GM19328 (cell line): ENCODE data around the gene ATP4B.

ENCODE experiments used
- ATAC-seq: cut with Tn5 transposase; IDR thresholded peaks from one replicate; pipeline ENCODE4 v1.9.1; 2021; ENCODE audit warnings: mild to moderate bottlenecking, moderate library complexity; ENCODE audit not compliant: unreplicated experiment

ATP4B gene

GRCh38 chr13:113657851-113658741 lies at the start of gene ATP4B:
Gene ATP4B, minus strand, starts transcription at chr13:113658198. Its CDS starts 54 bp downstream, at chr13:113658144.
- ATAC-seq: no peak

- no peak for ATAC-seq
Observed at GRCh38 chr13:113672002-113672651, 14.1 kb upstream of the ATP4B start.

GRCh38 chr13:113671066-113672001 lies 13.3 kb upstream of the ATP4B start:
- ATAC-seq: no peak

- no peak for ATAC-seq
Observed at GRCh38 chr13:113670541-113670940, 12.5 kb upstream of the ATP4B start.

- ATAC-seq: no peak
Observed at GRCh38 chr13:113669755-113670341, 11.8 kb upstream of the ATP4B start.

GRCh38 chr13:113669231-113669754 lies 11.3 kb upstream of the ATP4B start:
- ATAC-seq: no peak

- no peak for ATAC-seq
Observed at GRCh38 chr13:113668491-113668971, 10.5 kb upstream of the ATP4B start.

- ATAC-seq: no peak
Observed at GRCh38 chr13:113667771-113668490, 9.9 kb upstream of the ATP4B start.

GRCh38 chr13:113666951-113667701 lies 9.1 kb upstream of the ATP4B start, which contains the start of gene GRK1:
Gene GRK1, plus strand, starts transcription at chr13:113667219. Its CDS starts 168 bp downstream, at chr13:113667387.
- ATAC-seq: no peak

GRCh38 chr13:113666329-113666670 lies 8.3 kb upstream of the ATP4B start:
- no peak for ATAC-seq

- ATAC-seq: no peak
Observed at GRCh38 chr13:113665597-113666328, 7.8 kb upstream of the ATP4B start.

- ATAC-seq: no peak
Observed at GRCh38 chr13:113664751-113665596, 7.0 kb upstream of the ATP4B start.

GRCh38 chr13:113663934-113664333 lies 5.9 kb upstream of the ATP4B start:
- ATAC-seq: no peak

GRCh38 chr13:113661509-113661908 lies 3.5 kb upstream of the ATP4B start:
- ATAC-seq: no peak

- no peak for ATAC-seq
Observed at GRCh38 chr13:113660066-113660465, 2.1 kb upstream of the ATP4B start.

GRCh38 chr13:113659337-113659736 lies 1.3 kb upstream of the ATP4B start:
- ATAC-seq: no peak

- ATAC-seq: no peak
Observed at GRCh38 chr13:113658836-113659235, 838 bp upstream of the ATP4B start.
